ENCODE measurements around the gene CSTF2T.

The CSTF2T gene

GRCh38 chr10:51729822-51730555 lies 30.6 kb upstream of the CSTF2T start:
- TF ChIP-seq CTCF (conservative IDR thresholded peaks at IDR 0.05) (no peak), ZFX (IDR thresholded peaks at IDR 0.05) (no peak)
- no peak overlapping the region for H3K27ac ChIP-seq

DNA sequence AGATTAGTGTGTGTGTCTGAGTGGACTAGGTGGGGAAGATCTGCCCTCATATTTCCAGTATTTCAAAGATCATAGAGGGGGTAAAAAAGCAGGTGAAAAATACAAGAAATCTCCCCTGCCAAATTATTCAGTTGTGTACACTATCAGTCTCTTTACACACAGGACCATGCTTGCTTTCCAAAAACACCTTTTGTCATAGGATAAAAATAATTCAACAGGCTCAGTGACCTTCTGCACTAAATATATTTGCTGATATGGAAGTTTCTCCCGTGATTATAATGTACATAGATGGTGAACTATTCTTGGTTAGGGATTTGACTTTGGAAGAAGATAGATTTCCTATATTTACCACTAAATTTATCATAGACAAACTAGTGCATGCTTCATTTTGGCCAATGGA lies 24.6 kb upstream of the CSTF2T start:
- no peak overlapping the region for H3K27ac ChIP-seq
- TF ChIP-seq ZFX (IDR thresholded peaks at IDR 0.05): no peak
- TF ChIP-seq CTCF (conservative IDR thresholded peaks at IDR 0.05): no peak

DNA sequence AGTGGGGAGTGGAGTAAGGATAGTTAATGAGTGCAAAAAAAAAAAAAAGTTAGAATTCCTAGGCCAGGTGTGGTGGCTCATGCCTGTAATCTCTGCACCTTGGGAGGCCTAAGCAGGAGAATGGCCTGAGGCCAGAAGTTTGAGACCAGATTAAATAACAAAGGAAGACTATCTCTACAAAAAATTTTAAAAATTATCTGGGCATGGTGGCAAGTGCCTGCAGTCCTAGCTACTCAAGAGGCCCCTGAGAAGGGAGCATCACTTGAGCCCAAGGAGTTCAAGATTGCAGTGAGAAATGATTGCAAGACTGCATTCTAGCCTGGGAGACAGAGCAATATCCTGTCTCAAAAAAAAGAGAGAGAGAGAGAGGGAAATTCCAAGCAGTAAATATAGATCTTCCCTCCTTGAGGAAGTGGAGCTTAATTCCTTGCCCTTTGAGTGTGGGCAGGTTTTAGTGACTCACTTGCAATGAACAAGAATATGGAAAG lies 19.5 kb upstream of the CSTF2T start:
- no peak for TF ChIP-seq CTCF (conservative IDR thresholded peaks at IDR 0.05)
- TF ChIP-seq ZFX (IDR thresholded peaks at IDR 0.05): no peak
- no peak overlapping the region for H3K27ac ChIP-seq

DNA sequence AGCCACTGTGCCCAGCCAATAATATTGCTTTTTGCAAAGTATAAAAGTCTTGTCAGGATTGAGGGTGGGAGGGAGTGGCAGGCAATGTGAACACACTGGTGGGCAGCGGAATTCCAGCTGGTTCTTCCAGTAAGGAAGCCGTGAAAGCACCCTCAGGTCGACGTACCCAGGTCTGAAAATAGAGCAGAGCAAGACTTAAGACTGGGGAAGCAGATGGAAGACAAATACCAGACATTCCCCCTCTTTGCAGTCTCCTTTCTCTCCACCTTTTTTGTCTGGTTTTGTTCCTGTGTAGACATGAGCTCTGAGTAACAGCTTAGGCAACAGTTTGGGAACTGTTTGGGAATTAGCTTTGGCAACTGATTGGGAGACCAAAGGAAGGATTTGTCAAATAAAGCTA lies 17.6 kb upstream of the CSTF2T start:
- TF ChIP-seq ZFX (IDR thresholded peaks at IDR 0.05) (no peak), CTCF (conservative IDR thresholded peaks at IDR 0.05) (no peak)

GRCh38 chr10:51711519-51711891 lies 12.1 kb upstream of the CSTF2T start:
- no peak overlapping the region for H3K27ac ChIP-seq
- TF ChIP-seq CTCF (conservative IDR thresholded peaks at IDR 0.05): no peak
- TF ChIP-seq ZFX (IDR thresholded peaks at IDR 0.05): no peak

More for the DNA sequence above, 17.6 kb upstream of the CSTF2T start:
- no peak overlapping the region for H3K27ac ChIP-seq

DNA sequence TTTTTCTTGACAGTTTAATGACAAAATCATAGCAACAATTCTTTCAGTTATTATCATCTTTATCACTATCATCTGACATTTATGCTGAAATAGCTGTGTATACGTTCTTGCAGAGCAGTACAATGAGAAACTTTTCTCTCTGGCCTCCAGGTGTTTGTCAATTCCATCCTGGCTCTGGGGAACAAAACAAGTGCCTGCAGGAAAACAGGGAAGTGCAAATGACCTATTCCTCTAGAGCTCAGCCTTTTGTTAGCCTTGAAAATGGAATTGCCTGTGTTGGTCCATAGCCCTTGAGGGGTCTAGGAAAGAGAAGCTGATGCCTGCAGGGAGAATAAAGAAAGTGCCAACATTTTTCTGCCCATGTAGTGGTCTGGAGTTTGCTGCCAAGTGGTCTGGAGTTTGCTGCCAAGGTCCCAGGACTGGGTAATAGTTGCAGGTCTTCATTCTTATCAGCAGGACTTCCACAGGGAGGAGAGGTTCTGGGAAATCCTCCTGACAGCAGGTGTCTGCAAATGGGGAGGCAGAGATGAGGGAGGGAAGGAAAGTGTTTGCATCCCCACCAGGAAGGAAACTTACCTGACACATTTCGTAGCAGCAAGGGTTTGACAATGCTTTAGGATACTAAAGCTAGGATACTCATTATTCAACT lies 10.1 kb upstream of the CSTF2T start:
- no peak for TF ChIP-seq CTCF (conservative IDR thresholded peaks at IDR 0.05)
- no peak overlapping the region for H3K27ac ChIP-seq

DNA sequence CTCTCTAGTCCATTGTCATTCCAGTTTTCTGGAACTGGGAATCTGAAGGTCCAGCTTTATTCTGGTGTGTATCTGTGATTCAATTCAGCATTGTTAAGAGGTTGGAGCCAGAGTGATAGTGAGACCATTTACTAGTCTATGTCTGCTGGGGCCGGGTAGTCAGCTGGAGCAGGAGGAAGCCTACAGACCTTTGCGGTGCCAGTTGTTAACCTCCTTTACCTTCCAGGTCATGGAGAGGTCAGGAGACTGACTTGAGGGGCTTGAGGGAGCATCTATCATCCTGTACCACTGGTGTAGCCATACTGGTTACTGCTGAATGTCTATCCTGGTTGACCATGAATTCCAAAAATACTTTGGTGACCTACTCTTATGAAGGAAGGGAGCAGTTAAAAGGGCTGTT lies 9.2 kb upstream of the CSTF2T start:
- TF ChIP-seq CTCF (conservative IDR thresholded peaks at IDR 0.05): no peak
- no peak for TF ChIP-seq ZFX (IDR thresholded peaks at IDR 0.05)
- H3K27ac ChIP-seq: no peak overlapping the region

Measured in C4-2B (cell line).